ENCODE data around the gene SPATA9. TPM values are rescaled to one million over a fixed set of nuclear protein-coding genes. Genes with fewer than 3 reads are reported as not detected.

The SPATA9 gene
- total and polyA plus RNA-seq, 2 of the 13 experiments (the other 11 are each of a cell fraction or from before 2014, with no cell fraction given) = not detected

GRCh38 chr5:95670568-95670967, 12.2 kb downstream of the SPATA9 start (continued):
- TF ChIP-seq, protein P1, sequence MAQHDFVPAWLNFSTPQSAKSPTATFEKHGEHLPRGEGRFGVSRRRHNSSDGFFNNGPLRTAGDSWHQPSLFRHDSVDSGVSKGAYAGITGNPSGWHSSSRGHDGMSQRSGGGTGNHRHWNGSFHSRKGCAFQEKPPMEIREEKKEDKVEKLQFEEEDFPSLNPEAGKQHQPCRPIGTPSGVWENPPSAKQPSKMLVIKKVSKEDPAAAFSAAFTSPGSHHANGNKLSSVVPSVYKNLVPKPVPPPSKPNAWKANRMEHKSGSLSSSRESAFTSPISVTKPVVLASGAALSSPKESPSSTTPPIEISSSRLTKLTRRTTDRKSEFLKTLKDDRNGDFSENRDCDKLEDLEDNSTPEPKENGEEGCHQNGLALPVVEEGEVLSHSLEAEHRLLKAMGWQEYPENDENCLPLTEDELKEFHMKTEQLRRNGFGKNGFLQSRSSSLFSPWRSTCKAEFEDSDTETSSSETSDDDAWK (CRISPR knock-in tag; IDR thresholded peaks at IDR 0.05) = no peak

- H3K9ac ChIP-seq (ENCODE audit: insufficient read depth, low read depth, low read length) = no peak overlapping the region
These were observed 12.8 kb downstream of the SPATA9 start for GRCh38 chr5:95669985-95670384.

GRCh38 chr5:95669540-95669939, 13.3 kb downstream of the SPATA9 start:
- Histone ChIP-seq H3K27me3 (ENCODE audit: control insufficient read depth in 1 of 2, insufficient read depth in 2 of 2, low read length in 2 of 2) (no peaks in the 10 kb centered on the region), H3K9me3 (ENCODE audit: low read length) (no peaks in the 10 kb centered on the region), H2AFZ (ENCODE audit: low read length) (no peak overlapping the region), H3K9ac (ENCODE audit: insufficient read depth, low read depth, low read length) (no peak overlapping the region), H3K36me3 (replicated peaks in 1 of 2; ENCODE audit: control insufficient read depth in 1 of 2, insufficient read depth in 2 of 2, low read length in 2 of 2) (no peaks in the 10 kb centered on the region), H3K4me2 (ENCODE audit: low read depth, low read length) (no peak overlapping the region), H3K79me2 (ENCODE audit: insufficient read depth, low read length) (no peaks in the 10 kb centered on the region), H3K27ac (ENCODE audit: extremely low read length, insufficient read depth, low read length) (no peak overlapping the region), H4K20me1 (ENCODE audit: insufficient read depth, low read length) (no peaks in the 10 kb centered on the region), H3K4me3 (replicated peaks in 1 of 3; ENCODE audit: insufficient read depth in 1 of 3, low read depth in 2 of 3, low read length in 3 of 3) (no peak overlapping the region), H3K4me1 (ENCODE audit: insufficient read depth, low read length) (peaks cover 45% of the 10 kb centered on the region)
- 53% methylated on average over 3 of the region's 4 CpGs for WGBS (ENCODE audit: low lambda C conversion rate)
- no TSS peak for BruUV-seq (replicated peaks)
- FAIRE-seq = no peak
- CTCF ChIA-PET (ENCODE audit: low intra/inter-chr PET ratio, low total read pairs) = no interaction called here
- DNase-seq (ENCODE audit: low spot score) = no peak
- POLR2A ChIA-PET = no interaction called here
- intact Hi-C loops (cut with micrococcal nuclease; ENCODE audit: unreplicated experiment) = no loop called here
- in situ Hi-C loops (cut with HindIII; ENCODE audit: extremely low pct_ligation_motif_present, low pct_unique_long_range_greater_than_20kb) = no loop called here
- 0 out of 2 replicates have a peak, but pooled peaks have one; percentile 33 for TF ChIP-seq ZNF709 (CRISPR knock-in tag; IDR thresholded peaks at IDR 0.05)
- TF ChIP-seq NFYB (CRISPR knock-in tag; IDR thresholded peaks at IDR 0.05) = no peak
- no peak for ATAC-seq

More at GRCh38 chr5:95669985-95670384, 12.8 kb downstream of the SPATA9 start:
- TF ChIP-seq ZBTB3 (CRISPR knock-in tag; IDR thresholded peaks at IDR 0.05; ENCODE audit: borderline replicate concordance, low read depth) (no peak), FOXK1 (CRISPR knock-in tag; IDR thresholded peaks at IDR 0.05; ENCODE audit: borderline replicate concordance, low read depth) (no peak), TBL1XR1 (IDR thresholded peaks at IDR 0.05; ENCODE audit: borderline replicate concordance, low read length, partially characterized antibody) (no peak), ZNF329 (CRISPR knock-in tag; IDR thresholded peaks at IDR 0.05; ENCODE audit: low read depth) (no peak), U2AF2 (IDR thresholded peaks at IDR 0.05; ENCODE audit: low read depth, low read length) (no peak), NKX3-1 (CRISPR knock-in tag; IDR thresholded peaks at IDR 0.05) (no peak)
- TF ChIP-seq, protein P2, sequence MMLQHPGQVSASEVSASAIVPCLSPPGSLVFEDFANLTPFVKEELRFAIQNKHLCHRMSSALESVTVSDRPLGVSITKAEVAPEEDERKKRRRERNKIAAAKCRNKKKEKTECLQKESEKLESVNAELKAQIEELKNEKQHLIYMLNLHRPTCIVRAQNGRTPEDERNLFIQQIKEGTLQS (CRISPR knock-in tag; IDR thresholded peaks at IDR 0.05) = no peak
- no peak for DNase-seq (ENCODE audit: low spot score)
- WGBS (ENCODE audit: low lambda C conversion rate) = 50% methylated on average over 5 of the region's 5 CpGs
- ATAC-seq = no peak
- FAIRE-seq = no peak
- ChIA-PET POLR2A (no interaction called here), CTCF (ENCODE audit: low intra/inter-chr PET ratio, low total read pairs) (no interaction called here)
- Histone ChIP-seq H3K27ac (ENCODE audit: extremely low read length, insufficient read depth, low read length) (no peak overlapping the region), H3K79me2 (ENCODE audit: insufficient read depth, low read length) (no peaks in the 10 kb centered on the region), H3K4me1 (ENCODE audit: insufficient read depth, low read length) (peaks cover 44% of the 10 kb centered on the region), H4K20me1 (ENCODE audit: insufficient read depth, low read length) (no peaks in the 10 kb centered on the region), H3K9me3 (ENCODE audit: low read length) (no peaks in the 10 kb centered on the region), H3K4me2 (ENCODE audit: low read depth, low read length) (no peak overlapping the region), H2AFZ (ENCODE audit: low read length) (no peak overlapping the region), H3K4me3 (replicated peaks in 1 of 3; ENCODE audit: insufficient read depth in 1 of 3, low read depth in 2 of 3, low read length in 3 of 3) (no peak overlapping the region), H3K27me3 (ENCODE audit: control insufficient read depth in 1 of 2, insufficient read depth in 2 of 2, low read length in 2 of 2) (no peaks in the 10 kb centered on the region), H3K36me3 (replicated peaks in 1 of 2; ENCODE audit: control insufficient read depth in 1 of 2, insufficient read depth in 2 of 2, low read length in 2 of 2) (no peaks in the 10 kb centered on the region)
- intact Hi-C loops (cut with micrococcal nuclease; ENCODE audit: unreplicated experiment) (no loop called here), in situ Hi-C loops (cut with HindIII; ENCODE audit: extremely low pct_ligation_motif_present, low pct_unique_long_range_greater_than_20kb) (no loop called here)
- no TSS peak for BruUV-seq (replicated peaks)
